AG10803 (cell line): Measurements from ENCODE around the gene TSPY3.
"Not testable (repeated sequence)": the region's sequence is repeated elsewhere in the genome, so short reads cannot be mapped to it uniquely, and the experiment has no call there.

Source experiments
- DNase-seq: peaks from one replicate; pipeline ENCODE4 v3.0.0; 2010; ENCODE audit warnings: low read depth
- H3K4me3 ChIP-seq: 2 replicates; pipeline ENCODE4 v1.5.1; 2011; ENCODE audit warnings: mild to moderate bottlenecking, low read length, control low read depth

TSPY3 gene

GRCh38 chrY:9398121-9398520 lies at the start of gene TSPY3:
TSPY3 (plus strand) TSS chrY:9398421; CDS start chrY:9398467, 46 bp downstream.
- not testable (repeated sequence) for DNase-seq

GRCh38 chrY:9357497-9357896 lies 40.7 kb upstream of the TSPY3 start, which contains the start of gene TSPY8:
TSPY8 (plus strand) TSS chrY:9357797; CDS start chrY:9357843, 46 bp downstream.
- DNase-seq = not testable (repeated sequence)

More at GRCh38 chrY:9398121-9398520, at the start of gene TSPY3:
- not testable (repeated sequence) for H3K4me3 ChIP-seq

GRCh38 chrY:9396527-9396926 lies 1.7 kb upstream of the TSPY3 start:
- not testable (repeated sequence) for DNase-seq, H3K4me3 ChIP-seq

More at GRCh38 chrY:9357497-9357896, 40.7 kb upstream of the TSPY3 start, which contains the start of gene TSPY8:
- H3K4me3 ChIP-seq = not testable (repeated sequence)
